ENCODE measurements around the gene PADI2.

PADI2 gene

GRCh38 chr1:17119076-17119772, at the start of gene PADI2:
TSS of gene PADI2 (minus strand) at chr1:17119451. CDS start at chr1:17119371, 80 bp downstream.
- Mint-ChIP-seq H3K27ac (no peak within 1 kb of the TSS), H3K4me1 (ENCODE audit: low read depth) (peaks cover 8% of the 10 kb centered on the region), H3K9me3 (no peaks in the 10 kb centered on the region), H3K4me3 (peak within 1 kb of the TSS; percentile 17), H3K36me3 (ENCODE audit: low read depth) (no peaks in the 10 kb centered on the region), H3K27me3 (peaks cover 30% of the 10 kb centered on the region)

- Mint-ChIP-seq H3K4me3 (no peak overlapping the region), H3K27me3 (peaks cover 3% of the 10 kb centered on the region), H3K4me1 (ENCODE audit: low read depth) (no peaks in the 10 kb centered on the region), H3K36me3 (ENCODE audit: low read depth) (no peaks in the 10 kb centered on the region), H3K9me3 (no peaks in the 10 kb centered on the region), H3K27ac (no peak overlapping the region)
Observed at GRCh38 chr1:17168091-17168876, 49.0 kb upstream of the PADI2 start.

GRCh38 chr1:17167786-17168090, 48.5 kb upstream of the PADI2 start:
- Mint-ChIP-seq H3K4me3 (no peak overlapping the region), H3K4me1 (ENCODE audit: low read depth) (no peaks in the 10 kb centered on the region), H3K27ac (no peak overlapping the region), H3K36me3 (ENCODE audit: low read depth) (no peaks in the 10 kb centered on the region), H3K27me3 (peaks cover 3% of the 10 kb centered on the region), H3K9me3 (no peaks in the 10 kb centered on the region)

GRCh38 chr1:17167041-17167785, 48.0 kb upstream of the PADI2 start:
- H3K4me1 Mint-ChIP-seq (ENCODE audit: low read depth): no peaks in the 10 kb centered on the region
- no peaks in the 10 kb centered on the region for H3K9me3 Mint-ChIP-seq
- H3K4me3 Mint-ChIP-seq: no peak overlapping the region
- H3K27ac Mint-ChIP-seq: no peak overlapping the region
- no peaks in the 10 kb centered on the region for H3K36me3 Mint-ChIP-seq (ENCODE audit: low read depth)
- peaks cover 3% of the 10 kb centered on the region for H3K27me3 Mint-ChIP-seq

GRCh38 chr1:17165823-17166222, 46.6 kb upstream of the PADI2 start:
- H3K4me3 Mint-ChIP-seq: no peak overlapping the region
- no peaks in the 10 kb centered on the region for H3K36me3 Mint-ChIP-seq (ENCODE audit: low read depth)
- no peak overlapping the region for H3K27ac Mint-ChIP-seq
- H3K4me1 Mint-ChIP-seq (ENCODE audit: low read depth): no peaks in the 10 kb centered on the region
- H3K9me3 Mint-ChIP-seq: no peaks in the 10 kb centered on the region
- H3K27me3 Mint-ChIP-seq: peaks cover 3% of the 10 kb centered on the region

GRCh38 chr1:17163789-17164666, 44.8 kb upstream of the PADI2 start:
- H3K27ac Mint-ChIP-seq: no peak overlapping the region
- no peaks in the 10 kb centered on the region for H3K4me1 Mint-ChIP-seq (ENCODE audit: low read depth)
- H3K27me3 Mint-ChIP-seq: peaks cover 3% of the 10 kb centered on the region
- no peaks in the 10 kb centered on the region for H3K9me3 Mint-ChIP-seq
- H3K4me3 Mint-ChIP-seq: no peak overlapping the region
- H3K36me3 Mint-ChIP-seq (ENCODE audit: low read depth): no peaks in the 10 kb centered on the region

GRCh38 chr1:17163371-17163770, 44.1 kb upstream of the PADI2 start:
- H3K27me3 Mint-ChIP-seq: peaks cover 3% of the 10 kb centered on the region
- H3K4me3 Mint-ChIP-seq: no peak overlapping the region
- H3K36me3 Mint-ChIP-seq (ENCODE audit: low read depth): no peaks in the 10 kb centered on the region
- H3K4me1 Mint-ChIP-seq (ENCODE audit: low read depth): no peaks in the 10 kb centered on the region
- no peaks in the 10 kb centered on the region for H3K9me3 Mint-ChIP-seq
- H3K27ac Mint-ChIP-seq: no peak overlapping the region

GRCh38 chr1:17162941-17163340, 43.7 kb upstream of the PADI2 start:
- no peaks in the 10 kb centered on the region for H3K4me1 Mint-ChIP-seq (ENCODE audit: low read depth)
- no peak overlapping the region for H3K27ac Mint-ChIP-seq
- H3K36me3 Mint-ChIP-seq (ENCODE audit: low read depth): no peaks in the 10 kb centered on the region
- H3K4me3 Mint-ChIP-seq: no peak overlapping the region
- peaks cover 3% of the 10 kb centered on the region for H3K27me3 Mint-ChIP-seq
- no peaks in the 10 kb centered on the region for H3K9me3 Mint-ChIP-seq

- no peaks in the 10 kb centered on the region for H3K36me3 Mint-ChIP-seq (ENCODE audit: low read depth)
- H3K9me3 Mint-ChIP-seq: peaks cover 6% of the 10 kb centered on the region
- H3K27ac Mint-ChIP-seq: no peak overlapping the region
- H3K4me1 Mint-ChIP-seq (ENCODE audit: low read depth): no peaks in the 10 kb centered on the region
- H3K4me3 Mint-ChIP-seq: no peak overlapping the region
- peaks cover 5% of the 10 kb centered on the region for H3K27me3 Mint-ChIP-seq
Observed at GRCh38 chr1:17161926-17162800, 42.9 kb upstream of the PADI2 start.

GRCh38 chr1:17161137-17161740, 42.0 kb upstream of the PADI2 start:
- Mint-ChIP-seq H3K27ac (no peak overlapping the region), H3K4me3 (no peak overlapping the region), H3K27me3 (peaks cover 9% of the 10 kb centered on the region), H3K9me3 (peaks cover 11% of the 10 kb centered on the region), H3K4me1 (ENCODE audit: low read depth) (no peaks in the 10 kb centered on the region), H3K36me3 (ENCODE audit: low read depth) (peaks cover 4% of the 10 kb centered on the region)

GRCh38 chr1:17158961-17159360, 39.7 kb upstream of the PADI2 start:
- Mint-ChIP-seq H3K9me3 (peaks cover 30% of the 10 kb centered on the region), H3K27ac (no peak overlapping the region), H3K27me3 (peaks cover 13% of the 10 kb centered on the region), H3K4me1 (ENCODE audit: low read depth) (no peaks in the 10 kb centered on the region), H3K36me3 (ENCODE audit: low read depth) (peaks cover 7% of the 10 kb centered on the region), H3K4me3 (no peak overlapping the region)

GRCh38 chr1:17156108-17156507, 36.9 kb upstream of the PADI2 start:
- Mint-ChIP-seq H3K27ac (no peak overlapping the region), H3K27me3 (peaks cover 24% of the 10 kb centered on the region), H3K9me3 (peaks cover 36% of the 10 kb centered on the region), H3K4me3 (no peak overlapping the region), H3K4me1 (ENCODE audit: low read depth) (no peaks in the 10 kb centered on the region), H3K36me3 (ENCODE audit: low read depth) (peaks cover 7% of the 10 kb centered on the region)

- no peak overlapping the region for H3K4me3 Mint-ChIP-seq
- peaks cover 7% of the 10 kb centered on the region for H3K36me3 Mint-ChIP-seq (ENCODE audit: low read depth)
- H3K9me3 Mint-ChIP-seq: peaks cover 39% of the 10 kb centered on the region
- peaks cover 28% of the 10 kb centered on the region for H3K27me3 Mint-ChIP-seq
- no peak overlapping the region for H3K27ac Mint-ChIP-seq
- no peaks in the 10 kb centered on the region for H3K4me1 Mint-ChIP-seq (ENCODE audit: low read depth)
Observed at GRCh38 chr1:17155257-17155920, 36.1 kb upstream of the PADI2 start.
